GM21717 (cell line): ENCODE measurements around the gene PYCARD.

Source experiments
- ATAC-seq: cut with Tn5 transposase; IDR thresholded peaks from one replicate; pipeline ENCODE4 v1.9.1; 2021; ENCODE audit warnings: mild to moderate bottlenecking, moderate library complexity; ENCODE audit not compliant: unreplicated experiment

PYCARD gene

GRCh38 chr16:31167315-31167714 lies 35.2 kb downstream of the PYCARD start:
- no peak for ATAC-seq

GRCh38 chr16:31157136-31157535 lies 45.4 kb downstream of the PYCARD start:
- no peak for ATAC-seq
